Loucy (cell line): ENCODE measurements around the gene CTR9.

ENCODE experiments used
- H2AFZ ChIP-seq: fragments of 200-600 bp; sonication (generic); 2 replicates; pipeline ENCODE4 v1.6.0; 2016; ENCODE audit warnings: antibody characterized with exemption, mild to moderate bottlenecking, low read length, moderate library complexity
- H3F3A ChIP-seq: fragments of 200-600 bp; 2 replicates; pipeline ENCODE4 v1.6.0; 2016; ENCODE audit warnings: antibody characterized with exemption, low read depth, mild to moderate bottlenecking
- H3K27me3 ChIP-seq: fragments of 200-600 bp; sonication (generic); 2 replicates; pipeline ENCODE4 v1.6.1; 2014; ENCODE audit warnings: low read length, mild to moderate bottlenecking; ENCODE audit not compliant: insufficient read depth, poor library complexity, severe bottlenecking
- H3K36me3 ChIP-seq: fragments of 200-600 bp; sonication (generic); 2 replicates; pipeline ENCODE4 v1.6.1; 2016; ENCODE audit warnings: low read length; ENCODE audit not compliant: insufficient read depth
- H3K4me1 ChIP-seq: fragments of 200-600 bp; sonication (generic); 2 replicates; pipeline ENCODE4 v1.5.1; 2014; ENCODE audit warnings: low read length, mild to moderate bottlenecking; ENCODE audit not compliant: insufficient read depth, poor library complexity, severe bottlenecking
- H3K4me2 ChIP-seq: fragments of 200-600 bp; sonication (generic); 2 replicates; pipeline ENCODE4 v1.6.0; 2014; ENCODE audit warnings: antibody characterized with exemption, low read length, low read depth, mild to moderate bottlenecking; ENCODE audit not compliant: poor library complexity, severe bottlenecking
- H3K4me3 ChIP-seq: fragments of 200-600 bp; sonication (generic); 2 replicates; pipeline ENCODE4 v1.5.1; 2014; ENCODE audit warnings: low read length, mild to moderate bottlenecking, mixed read lengths; ENCODE audit not compliant: poor library complexity, severe bottlenecking
- H3K79me2 ChIP-seq: fragments of 200-600 bp; sonication (generic); 2 replicates; pipeline ENCODE4 v1.6.1; 2014; ENCODE audit warnings: low read length; ENCODE audit not compliant: insufficient read depth
- H3K9ac ChIP-seq: fragments of 200-600 bp; sonication (generic); 2 replicates; pipeline ENCODE4 v1.6.0; 2014; ENCODE audit warnings: mild to moderate bottlenecking, low read depth, low read length, moderate library complexity; ENCODE audit not compliant: poor library complexity, severe bottlenecking
- H3K9me2 ChIP-seq: fragments of 200-600 bp; sonication (generic); replicated peaks from 2 replicates; pipeline ENCODE4 v1.6.1; 2016; ENCODE audit warnings: low read depth, low read length, mixed read lengths
- H3K9me3 ChIP-seq: fragments of 200-600 bp; sonication (generic); 2 replicates; pipeline ENCODE4 v1.6.1; 2014; ENCODE audit warnings: mild to moderate bottlenecking, antibody characterized with exemption, low read length, low read depth; ENCODE audit not compliant: insufficient read depth
- H4K20me1 ChIP-seq: fragments of 200-600 bp; sonication (generic); 2 replicates; pipeline ENCODE4 v1.6.0; 2014; ENCODE audit warnings: antibody characterized with exemption, low read length, mild to moderate bottlenecking; ENCODE audit not compliant: insufficient read depth, poor library complexity, severe bottlenecking
- CTCF ChIP-seq: fragments of 200-600 bp; sonication (generic); conservative IDR thresholded peaks from 2 replicates; pipeline ENCODE4 v1.5.1; 2014; ENCODE audit warnings: mild to moderate bottlenecking, antibody characterized with exemption, low read length
- EZH2phosphoT487 ChIP-seq: fragments of 200-600 bp; IDR thresholded peaks from 2 replicates; pipeline ENCODE4 v1.6.1; 2018; ENCODE audit warnings: antibody characterized with exemption, mild to moderate bottlenecking, moderate library complexity, borderline replicate concordance

Gene CTR9

DNA sequence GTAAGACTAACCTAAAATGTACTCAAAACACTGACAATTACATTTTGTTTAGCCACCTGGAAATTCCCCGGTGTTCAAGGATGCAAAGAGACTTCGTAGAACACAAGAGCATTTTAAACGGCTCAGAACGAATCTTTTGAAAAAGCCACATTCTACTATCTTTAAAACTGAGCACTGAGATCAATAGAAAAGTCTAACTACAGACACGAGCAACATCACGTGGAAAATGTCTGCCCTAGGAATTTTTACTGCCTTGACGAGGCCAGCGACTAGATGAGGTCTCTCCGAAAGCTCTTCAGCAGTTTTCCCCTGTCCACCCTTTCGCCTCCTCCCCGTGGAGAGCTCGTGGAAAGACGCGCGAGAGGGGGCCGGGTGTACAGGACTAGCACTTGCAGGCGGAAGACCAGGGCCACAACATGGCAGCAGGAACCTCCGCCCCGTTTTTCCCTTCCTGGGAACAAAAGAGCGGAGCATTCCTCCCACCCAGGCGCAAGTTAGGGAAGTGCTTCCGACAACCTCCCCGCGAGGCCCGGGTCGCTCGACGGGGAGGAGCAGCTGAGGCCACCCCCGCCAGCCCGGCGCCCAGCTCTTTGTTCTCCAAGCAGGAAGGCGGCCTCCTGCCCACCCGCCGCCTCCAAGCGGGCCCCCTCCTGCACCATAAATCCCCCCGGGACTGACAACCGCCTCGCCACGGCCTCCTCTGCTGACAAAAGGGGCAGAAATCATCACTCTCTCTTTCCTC is 56.6 kb downstream of the CTR9 start:
- Histone ChIP-seq H3K4me3 (peak overlapping the region; percentile 82), H3K27me3 (peaks cover 8% of the 10 kb centered on the region), H3K4me1 (peaks cover 55% of the 10 kb centered on the region), H3K9ac (peak overlapping the region; percentile 100), H3K9me2 (no peaks in the 10 kb centered on the region), H3K79me2 (peaks cover 72% of the 10 kb centered on the region), H3K36me3 (peaks cover 47% of the 10 kb centered on the region), H3F3A (no peaks in the 10 kb centered on the region), H2AFZ (peak overlapping the region; percentile 57; the same call in 1 of the 2 replicates), H4K20me1 (peaks cover 52% of the 10 kb centered on the region), H3K4me2 (peak overlapping the region; percentile 98), H3K9me3 (no peaks in the 10 kb centered on the region)
- TF ChIP-seq CTCF (no peak), EZH2phosphoT487 (no peak)

GRCh38 chr11:10808235-10808552 is 57.1 kb downstream of the CTR9 start:
- peaks cover 47% of the 10 kb centered on the region for H4K20me1 ChIP-seq
- H3K9me2 ChIP-seq: no peaks in the 10 kb centered on the region
- H3K9ac ChIP-seq: peak overlapping the region; percentile 100
- peaks cover 42% of the 10 kb centered on the region for H3K36me3 ChIP-seq
- peaks cover 50% of the 10 kb centered on the region for H3K4me1 ChIP-seq
- no peaks in the 10 kb centered on the region for H3F3A ChIP-seq
- H3K4me3 ChIP-seq: peak overlapping the region; percentile 82
- peaks cover 8% of the 10 kb centered on the region for H3K27me3 ChIP-seq
- H3K4me2 ChIP-seq: peak overlapping the region; percentile 98
- no peak for TF ChIP-seq CTCF
- no peak for TF ChIP-seq EZH2phosphoT487
- H3K9me3 ChIP-seq: no peaks in the 10 kb centered on the region
- peaks cover 67% of the 10 kb centered on the region for H3K79me2 ChIP-seq
- H2AFZ ChIP-seq: peak overlapping the region; percentile 57; the same call in 1 of the 2 replicates

DNA sequence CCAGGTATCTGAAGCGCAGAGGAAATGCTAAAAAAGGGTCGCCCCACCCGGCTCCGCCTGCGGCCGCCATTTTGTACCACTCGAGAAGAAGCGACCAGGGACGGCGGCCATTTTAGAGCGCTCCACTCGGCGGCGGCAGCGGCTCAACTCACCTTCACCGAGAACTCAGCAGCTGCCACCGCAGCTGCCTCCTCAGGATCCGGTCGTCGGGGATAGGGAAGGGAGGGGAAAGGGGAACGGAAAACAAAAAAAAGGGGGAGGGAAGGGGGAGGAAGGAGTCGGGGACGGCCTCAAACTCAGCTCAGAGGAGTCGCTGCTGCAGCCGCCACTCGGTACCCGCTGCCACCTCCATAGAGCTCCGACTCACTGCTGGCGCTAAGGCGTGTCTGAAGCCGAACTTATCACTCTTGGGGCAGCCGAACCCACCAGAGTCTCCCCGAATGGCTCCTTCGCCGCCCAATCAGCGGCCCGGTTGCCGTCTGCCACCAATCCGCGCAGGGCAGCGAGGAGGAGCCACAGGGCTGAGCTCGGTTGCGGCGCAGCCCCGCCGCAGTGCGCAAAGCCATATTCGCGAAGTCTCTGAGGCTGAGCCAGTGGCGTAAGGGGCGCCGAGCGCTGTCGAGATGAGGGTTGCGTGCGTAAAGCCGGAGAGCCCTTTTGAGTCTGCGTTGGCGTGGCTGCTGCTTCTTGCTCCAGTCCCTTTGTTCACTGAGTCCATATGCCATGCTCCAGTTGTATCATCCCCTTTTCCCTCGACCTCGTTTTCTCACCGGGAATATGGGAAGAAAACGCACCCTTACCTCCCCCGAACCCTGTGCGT is 57.7 kb downstream of the CTR9 start, which contains the start of gene EIF4G2:
TSS of gene EIF4G2 (minus strand) at position 374 of the 820 bp plus-strand sequence.
- no peaks in the 10 kb centered on the region for H3K9me2 ChIP-seq
- H3F3A ChIP-seq: no peaks in the 10 kb centered on the region
- peak within 1 kb of the TSS; percentile 92 for H2AFZ ChIP-seq
- H3K27me3 ChIP-seq: peaks cover 8% of the 10 kb centered on the region
- H3K4me1 ChIP-seq: peaks cover 44% of the 10 kb centered on the region
- peaks cover 36% of the 10 kb centered on the region for H3K36me3 ChIP-seq
- H3K9ac ChIP-seq: peak within 1 kb of the TSS; percentile 100
- H3K4me2 ChIP-seq: peak within 1 kb of the TSS; percentile 98
- H3K4me3 ChIP-seq: peak within 1 kb of the TSS; percentile 82
- TF ChIP-seq CTCF (no peak), EZH2phosphoT487 (no peak)
- H3K79me2 ChIP-seq: peaks cover 61% of the 10 kb centered on the region
- H3K9me3 ChIP-seq: no peaks in the 10 kb centered on the region
- peaks cover 41% of the 10 kb centered on the region for H4K20me1 ChIP-seq
